ENCODE data around the gene SPATA2. TPM values are rescaled to one million over a fixed set of nuclear protein-coding genes. Genes with fewer than 3 reads are reported as not detected.
A peak's percentile ranks its signal among the peaks of the same experiment; 100 is the strongest.
"Not testable (repeated sequence)": the region's sequence is repeated elsewhere in the genome, so short reads cannot be mapped to it uniquely, and the experiment has no call there.

Gene SPATA2, protein sequence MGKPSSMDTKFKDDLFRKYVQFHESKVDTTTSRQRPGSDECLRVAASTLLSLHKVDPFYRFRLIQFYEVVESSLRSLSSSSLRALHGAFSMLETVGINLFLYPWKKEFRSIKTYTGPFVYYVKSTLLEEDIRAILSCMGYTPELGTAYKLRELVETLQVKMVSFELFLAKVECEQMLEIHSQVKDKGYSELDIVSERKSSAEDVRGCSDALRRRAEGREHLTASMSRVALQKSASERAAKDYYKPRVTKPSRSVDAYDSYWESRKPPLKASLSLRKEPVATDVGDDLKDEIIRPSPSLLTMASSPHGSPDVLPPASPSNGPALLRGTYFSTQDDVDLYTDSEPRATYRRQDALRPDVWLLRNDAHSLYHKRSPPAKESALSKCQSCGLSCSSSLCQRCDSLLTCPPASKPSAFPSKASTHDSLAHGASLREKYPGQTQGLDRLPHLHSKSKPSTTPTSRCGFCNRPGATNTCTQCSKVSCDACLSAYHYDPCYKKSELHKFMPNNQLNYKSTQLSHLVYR
- total RNA-seq, result 1 to 10 TPM; 7.4 to 8.2 TPM

DNA sequence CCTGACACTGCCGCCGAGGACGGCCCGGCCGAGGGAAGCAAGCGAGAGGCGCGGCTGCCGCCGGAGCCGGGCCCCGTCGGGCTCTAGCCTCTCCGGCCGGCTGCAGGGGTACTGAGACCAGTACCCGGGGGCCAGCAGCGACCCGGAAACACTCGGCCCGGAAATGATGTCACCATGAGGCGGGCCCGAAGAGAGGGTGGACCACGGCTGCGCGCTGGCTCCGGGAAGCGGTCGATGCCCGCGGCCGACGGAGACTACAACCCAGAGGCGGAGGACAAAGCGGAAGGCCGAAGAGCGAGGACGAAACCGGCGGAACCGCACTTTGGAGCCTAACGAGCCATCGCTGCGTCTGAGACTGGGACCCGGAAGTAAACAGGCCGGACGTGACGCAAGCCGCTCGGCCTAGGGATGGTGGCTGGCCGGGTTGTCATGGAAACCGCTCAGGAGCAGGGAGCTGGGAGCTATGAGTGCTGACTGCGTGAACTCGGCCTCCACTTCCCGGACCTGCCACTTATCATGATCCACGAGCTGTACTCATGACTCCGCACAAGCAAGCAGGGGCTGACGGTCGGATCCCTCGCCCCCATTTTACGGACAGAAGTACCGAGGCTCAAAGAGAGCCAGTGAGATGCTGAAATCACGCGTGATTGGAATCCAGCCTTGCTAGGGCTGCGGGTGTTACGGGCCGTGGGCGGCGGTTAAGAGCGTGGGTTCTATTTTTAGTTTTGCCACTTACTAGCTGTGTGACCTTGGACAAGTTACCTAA is at the start of gene SPATA2:
Gene SPATA2, minus strand, starts transcription at position 150 of the 766 bp plus-strand sequence. CDS start 7,039 bp downstream, outside the sequence.
- Mint-ChIP-seq H3K36me3 (ENCODE audit: low read depth) (no peaks in the 10 kb centered on the region), H3K27ac (peak within 1 kb of the TSS; percentile 99), H3K4me3 (peak within 1 kb of the TSS; percentile 91), H3K9me3 (no peaks in the 10 kb centered on the region), H3K27me3 (no peaks in the 10 kb centered on the region), H3K4me1 (peaks cover 33% of the 10 kb centered on the region)
- POLR2A ChIA-PET, result no interaction called here
- CTCF ChIA-PET, result interaction anchor here (0.6 to 1.3 kb wide), 5 partner anchors 13 to 585 kb away, joined by 3 to 4 read pairs (median 3); partner anchors contain the start of gene RNF114
- DNase-seq, result peak; percentile 94

DNA sequence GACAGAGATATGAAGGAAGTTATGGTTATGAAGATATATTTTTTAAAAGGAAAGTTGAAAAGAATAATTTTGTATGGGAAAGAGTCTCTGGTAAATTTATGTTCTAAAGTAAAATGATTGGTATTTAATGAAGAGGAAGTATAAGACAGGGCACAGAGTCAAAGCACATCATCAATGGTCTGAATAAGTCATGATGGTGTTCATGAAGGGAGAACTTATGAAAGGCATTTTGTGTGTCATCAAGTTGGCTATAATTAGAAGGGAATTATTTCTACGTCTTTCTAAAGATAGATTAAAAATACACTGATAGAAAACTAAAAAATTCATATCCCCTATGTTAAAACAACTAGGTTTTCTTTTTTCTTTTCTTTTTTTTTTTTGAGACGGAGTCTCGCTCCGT is 46.1 kb upstream of the SPATA2 start:
- no peaks in the 10 kb centered on the region for H3K4me1 Mint-ChIP-seq
- POLR2A ChIA-PET, result no interaction called here
- no peak overlapping the region for H3K27ac Mint-ChIP-seq

DNA sequence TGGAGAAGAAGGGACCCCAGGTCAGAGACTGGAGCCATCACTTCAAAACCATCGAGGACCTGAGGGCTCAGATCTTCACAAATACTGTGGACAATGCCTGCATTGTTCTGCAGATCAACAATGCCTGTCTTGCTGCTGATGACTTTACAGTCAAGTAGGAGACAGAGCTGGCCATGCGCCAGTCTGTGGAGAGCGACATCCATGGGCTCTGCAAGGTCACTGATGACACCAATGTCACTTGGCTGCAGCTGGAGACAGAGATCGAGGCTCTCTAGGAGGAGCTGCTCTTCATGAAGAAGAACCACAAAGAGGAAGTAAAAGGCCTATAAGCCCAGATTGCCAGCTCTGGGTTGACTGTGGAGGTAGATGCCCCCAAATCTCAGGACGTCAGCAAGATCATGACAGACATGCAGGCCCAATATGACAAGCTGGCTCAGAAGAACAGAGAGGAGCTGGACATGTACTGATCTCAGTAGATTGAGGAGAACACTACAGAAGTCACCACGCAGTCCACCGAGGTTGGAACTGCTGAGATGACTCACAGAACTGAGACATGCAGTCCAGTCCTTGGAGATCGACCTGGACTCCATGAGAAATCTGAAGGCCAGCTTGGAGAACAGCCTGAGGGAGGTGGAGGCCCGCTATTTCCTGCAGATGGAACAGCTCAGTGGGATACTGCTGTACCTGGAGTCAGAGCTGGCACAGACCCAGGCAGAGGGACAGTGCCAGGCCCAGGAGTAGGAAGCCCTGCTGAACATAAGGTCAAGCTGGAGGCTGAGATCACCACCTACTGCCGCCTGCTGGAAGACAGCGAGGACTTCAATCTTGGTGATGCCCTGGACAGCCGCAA is 42.0 kb upstream of the SPATA2 start:
- CTCF ChIA-PET, H3K27ac Mint-ChIP-seq, H3K4me1 Mint-ChIP-seq, H3K4me3 Mint-ChIP-seq, POLR2A ChIA-PET, H3K27me3 Mint-ChIP-seq, DNase-seq, H3K9me3 Mint-ChIP-seq: not testable (repeated sequence)
- peaks cover 30% of the 10 kb centered on the region for H3K36me3 Mint-ChIP-seq (ENCODE audit: low read depth)

More for the DNA sequence above, 46.1 kb upstream of the SPATA2 start:
- CTCF ChIA-PET, result no interaction called here
- no peaks in the 10 kb centered on the region for H3K27me3 Mint-ChIP-seq
- H3K9me3 Mint-ChIP-seq, result no peaks in the 10 kb centered on the region
- no peak for DNase-seq
- no peak overlapping the region for H3K4me3 Mint-ChIP-seq
- H3K36me3 Mint-ChIP-seq (ENCODE audit: low read depth), result peaks cover 18% of the 10 kb centered on the region

DNA sequence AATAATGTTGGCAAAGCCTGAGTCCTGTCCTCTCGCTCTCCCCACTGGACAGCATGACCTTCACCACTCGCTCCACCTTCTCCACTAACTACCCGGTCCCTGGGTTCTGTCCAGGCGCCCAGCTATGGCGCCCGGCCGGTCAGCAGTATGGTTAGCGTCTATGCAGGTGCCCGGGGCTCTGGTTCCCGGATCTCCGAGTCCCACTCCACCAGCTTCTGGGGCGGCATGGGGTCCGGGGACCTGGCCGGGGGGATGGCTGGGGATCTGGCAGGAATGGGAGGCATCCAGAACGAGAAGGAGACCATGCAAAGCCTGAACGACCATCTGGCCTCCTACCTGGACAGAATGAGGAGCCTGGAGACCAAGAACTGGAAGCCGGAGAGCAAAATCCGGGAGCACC is 41.4 kb upstream of the SPATA2 start:
- H3K27me3 Mint-ChIP-seq, result no peaks in the 10 kb centered on the region

DNA sequence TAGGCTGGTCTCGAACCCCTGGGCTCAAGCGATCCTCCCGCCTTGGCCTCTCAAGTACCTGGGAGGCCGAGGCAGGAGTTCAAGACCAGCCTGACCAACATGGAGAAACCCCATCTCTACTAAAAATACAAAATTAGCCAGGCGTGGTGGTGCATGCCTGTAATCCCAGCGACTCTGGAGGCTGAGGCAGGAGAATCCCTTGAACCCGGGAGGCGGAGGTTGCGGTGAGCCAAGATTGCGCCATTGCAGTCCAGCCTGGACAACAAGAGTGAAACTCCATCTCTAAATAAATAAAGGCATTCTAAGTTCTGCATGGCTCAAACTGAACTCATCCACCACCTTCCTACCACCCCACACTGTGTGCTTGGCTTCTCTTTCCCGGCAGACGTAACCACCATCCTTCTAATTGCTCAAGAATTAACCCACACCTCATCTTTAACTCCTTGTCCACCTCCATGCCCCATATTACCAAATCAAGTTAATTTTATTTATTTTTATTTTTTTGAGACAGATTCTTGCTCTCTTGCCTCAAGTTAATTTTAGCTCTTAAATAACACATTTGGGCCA is 40.6 kb upstream of the SPATA2 start:
- H3K4me3 Mint-ChIP-seq, CTCF ChIA-PET: not testable (repeated sequence)
- peaks cover 34% of the 10 kb centered on the region for H3K36me3 Mint-ChIP-seq (ENCODE audit: low read depth)

More for the DNA sequence above, 41.4 kb upstream of the SPATA2 start:
- Mint-ChIP-seq H3K9me3 (no peaks in the 10 kb centered on the region), H3K4me1 (no peaks in the 10 kb centered on the region), H3K27ac (no peak overlapping the region), H3K36me3 (ENCODE audit: low read depth) (peaks cover 33% of the 10 kb centered on the region), H3K4me3 (no peak overlapping the region)
- DNase-seq, result no peak
- ChIA-PET CTCF (no interaction called here), POLR2A (no interaction called here)

DNA sequence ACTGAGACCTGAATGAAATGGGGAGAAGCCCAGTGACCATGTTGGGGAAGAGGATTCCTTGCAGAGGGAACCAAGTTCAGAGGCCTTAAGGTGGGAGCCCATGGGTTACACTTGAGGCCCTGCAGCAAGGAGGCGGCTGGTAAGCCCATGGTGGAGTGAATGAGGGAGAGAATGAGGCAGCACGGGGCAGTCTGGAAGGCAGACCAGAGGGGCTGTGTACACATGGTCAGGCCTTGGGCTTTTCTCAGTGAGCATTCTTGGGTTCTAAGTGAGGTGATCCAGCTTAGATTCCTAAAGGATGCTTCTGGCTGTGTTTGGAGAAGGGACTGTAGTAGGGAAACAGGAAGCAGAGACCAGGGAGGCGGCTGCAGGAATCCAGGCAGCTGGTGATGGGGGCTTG is 39.8 kb upstream of the SPATA2 start:
- Mint-ChIP-seq H3K9me3 (no peaks in the 10 kb centered on the region), H3K27ac (no peak overlapping the region), H3K36me3 (ENCODE audit: low read depth) (peaks cover 39% of the 10 kb centered on the region), H3K27me3 (no peaks in the 10 kb centered on the region), H3K4me1 (no peaks in the 10 kb centered on the region), H3K4me3 (no peak overlapping the region)
- DNase-seq, result no peak
- ChIA-PET POLR2A (no interaction called here), CTCF (no interaction called here)

More for the DNA sequence above, 40.6 kb upstream of the SPATA2 start:
- H3K27me3 Mint-ChIP-seq, H3K9me3 Mint-ChIP-seq, POLR2A ChIA-PET, H3K27ac Mint-ChIP-seq, DNase-seq, H3K4me1 Mint-ChIP-seq: not testable (repeated sequence)

DNA sequence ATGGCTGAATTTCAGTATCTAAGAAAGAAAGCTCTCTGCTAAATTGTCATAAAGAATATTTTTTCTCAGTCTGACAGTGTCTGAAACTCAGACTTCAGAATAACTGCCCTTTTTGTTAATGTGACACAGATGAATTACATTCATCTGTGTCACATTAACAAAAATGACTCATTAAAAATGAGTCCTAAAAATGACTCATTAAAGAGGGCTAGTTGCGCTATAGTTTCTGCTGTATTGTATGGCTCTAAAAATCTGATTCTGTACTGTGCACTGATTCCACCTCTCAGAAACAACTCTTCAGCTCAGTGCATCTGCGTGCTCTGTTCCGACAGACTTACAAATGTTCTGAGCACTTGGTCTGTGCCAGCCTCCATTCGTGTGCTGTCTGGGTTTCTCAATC is 35.8 kb upstream of the SPATA2 start:
- POLR2A ChIA-PET, result no interaction called here
- Mint-ChIP-seq H3K27me3 (no peaks in the 10 kb centered on the region), H3K36me3 (ENCODE audit: low read depth) (peaks cover 49% of the 10 kb centered on the region), H3K4me3 (no peak overlapping the region), H3K27ac (no peak overlapping the region), H3K9me3 (no peaks in the 10 kb centered on the region), H3K4me1 (peaks cover 5% of the 10 kb centered on the region)
- CTCF ChIA-PET, result no interaction called here
- no peak for DNase-seq

DNA sequence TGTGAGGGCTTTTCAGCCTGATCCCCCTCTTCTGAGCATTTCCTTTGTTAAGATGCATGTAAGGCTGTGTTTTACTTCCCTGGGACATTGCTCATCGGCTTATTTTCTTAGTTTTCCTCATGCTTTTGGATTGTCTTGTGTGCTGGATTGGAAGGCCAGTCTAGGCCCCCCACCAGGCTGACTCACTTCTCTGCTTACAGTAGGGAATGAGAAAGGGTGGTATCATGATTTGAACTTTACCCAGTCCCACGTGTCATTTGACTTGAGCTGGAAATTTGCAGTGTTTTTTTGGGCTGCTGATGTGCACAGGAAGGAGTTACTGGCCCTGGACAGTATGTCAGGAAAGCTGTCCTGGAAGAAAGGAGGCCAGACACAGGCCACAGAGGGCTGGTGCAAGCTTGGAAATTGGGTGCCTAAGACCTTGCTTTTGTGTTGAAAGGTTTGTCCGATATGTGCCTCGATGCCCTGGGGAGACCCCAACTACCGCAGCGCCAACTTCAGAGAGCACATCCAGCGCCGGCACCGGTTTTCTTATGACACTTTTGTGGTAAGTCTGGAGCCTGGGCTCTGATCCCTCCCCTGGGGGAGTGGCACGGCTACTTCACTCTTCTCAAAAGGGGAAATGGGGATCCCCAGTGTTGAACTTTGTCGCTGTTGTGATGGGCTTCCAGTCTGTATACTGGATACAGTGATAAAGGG is 33.6 kb upstream of the SPATA2 start:
- peaks cover 8% of the 10 kb centered on the region for H3K4me1 Mint-ChIP-seq
- no peak overlapping the region for H3K27ac Mint-ChIP-seq
- ChIA-PET POLR2A (no interaction called here), CTCF (interaction anchor here (1.5 to 1.9 kb wide), 2 partner anchors 16 to 29 kb away, joined by 5 read pairs; no protein-coding TSS in a partner anchor)
- H3K36me3 Mint-ChIP-seq (ENCODE audit: low read depth), result peaks cover 55% of the 10 kb centered on the region
- no peak for DNase-seq
- no peak overlapping the region for H3K4me3 Mint-ChIP-seq
- H3K27me3 Mint-ChIP-seq, result no peaks in the 10 kb centered on the region
- no peaks in the 10 kb centered on the region for H3K9me3 Mint-ChIP-seq

DNA sequence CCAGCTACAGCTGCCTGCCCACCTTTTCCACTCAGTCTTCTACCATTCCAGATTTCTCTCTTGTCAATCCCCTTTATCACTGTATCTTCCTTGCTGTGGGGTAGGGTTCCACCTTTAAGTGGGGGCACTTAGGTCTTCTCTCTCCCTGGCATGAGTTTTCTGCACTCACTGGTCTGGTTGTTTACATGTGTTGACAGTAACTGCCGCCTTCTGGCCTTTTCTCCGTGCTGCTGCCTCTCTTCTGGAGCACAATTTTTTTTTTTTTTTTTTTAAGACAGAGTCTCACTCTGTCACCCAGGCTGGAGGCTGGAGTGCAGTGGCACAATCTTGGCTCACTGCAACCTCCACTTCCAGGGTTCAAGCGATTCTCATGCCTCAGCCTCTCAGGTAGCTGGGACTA is 32.8 kb upstream of the SPATA2 start:
- H3K27me3 Mint-ChIP-seq, result no peaks in the 10 kb centered on the region
- POLR2A ChIA-PET, result no interaction called here
- peaks cover 8% of the 10 kb centered on the region for H3K4me1 Mint-ChIP-seq

DNA sequence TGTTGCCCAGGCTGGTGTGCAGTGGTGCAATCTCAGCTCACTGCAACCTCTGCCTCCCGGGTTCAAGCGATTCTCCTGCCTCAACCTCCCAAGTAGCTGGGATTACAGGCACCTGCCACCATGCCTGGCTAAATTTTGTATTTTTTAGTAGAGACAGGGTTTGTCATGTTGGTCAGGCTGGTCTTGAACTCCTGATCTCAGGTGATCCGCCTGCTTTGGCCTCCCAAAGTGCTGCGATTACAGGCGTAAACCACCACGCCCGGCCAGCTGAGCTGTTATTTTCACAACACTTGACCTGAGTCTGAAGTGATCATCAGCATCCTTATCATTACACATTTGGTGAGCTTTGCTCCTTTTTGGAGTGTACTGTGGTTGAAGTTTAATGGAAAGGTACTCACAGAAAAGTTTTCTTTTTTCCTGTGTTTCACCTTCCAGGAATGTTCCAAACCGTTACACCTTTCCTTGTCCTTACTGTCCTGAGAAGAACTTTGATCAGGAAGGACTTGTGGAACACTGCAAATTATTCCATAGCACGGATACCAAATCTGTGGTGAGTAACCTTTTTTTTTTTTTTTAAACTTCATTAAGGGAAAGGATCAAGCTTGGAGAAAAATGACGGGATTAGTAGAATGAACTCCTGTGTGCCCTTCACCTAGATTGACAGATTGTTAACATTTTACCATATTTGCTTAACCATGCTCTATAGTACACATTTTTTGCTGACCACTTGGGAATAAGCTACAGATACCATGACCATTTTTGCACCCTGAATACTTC is 30.6 kb upstream of the SPATA2 start:
- ChIA-PET POLR2A (no interaction called here), CTCF (interaction anchor here (0.7 to 1.6 kb wide), 5 partner anchors 19 to 131 kb away, joined by 3 to 4 read pairs (median 3); no protein-coding TSS in a partner anchor)
- H3K36me3 Mint-ChIP-seq (ENCODE audit: low read depth), result peaks cover 58% of the 10 kb centered on the region
- no peaks in the 10 kb centered on the region for H3K27me3 Mint-ChIP-seq
- H3K9me3 Mint-ChIP-seq, result no peaks in the 10 kb centered on the region
- no peak overlapping the region for H3K27ac Mint-ChIP-seq
- H3K4me3 Mint-ChIP-seq, result no peak overlapping the region
- peaks cover 14% of the 10 kb centered on the region for H3K4me1 Mint-ChIP-seq
- no peak for DNase-seq

More for the DNA sequence above, 32.8 kb upstream of the SPATA2 start:
- no peak for DNase-seq
- no peaks in the 10 kb centered on the region for H3K9me3 Mint-ChIP-seq
- H3K36me3 Mint-ChIP-seq (ENCODE audit: low read depth), result peaks cover 56% of the 10 kb centered on the region
- CTCF ChIA-PET, result interaction anchor here (1.5 to 1.9 kb wide), 2 partner anchors 17 to 30 kb away, joined by 5 read pairs; no protein-coding TSS in a partner anchor
- no peak overlapping the region for H3K4me3 Mint-ChIP-seq
- no peak overlapping the region for H3K27ac Mint-ChIP-seq

DNA sequence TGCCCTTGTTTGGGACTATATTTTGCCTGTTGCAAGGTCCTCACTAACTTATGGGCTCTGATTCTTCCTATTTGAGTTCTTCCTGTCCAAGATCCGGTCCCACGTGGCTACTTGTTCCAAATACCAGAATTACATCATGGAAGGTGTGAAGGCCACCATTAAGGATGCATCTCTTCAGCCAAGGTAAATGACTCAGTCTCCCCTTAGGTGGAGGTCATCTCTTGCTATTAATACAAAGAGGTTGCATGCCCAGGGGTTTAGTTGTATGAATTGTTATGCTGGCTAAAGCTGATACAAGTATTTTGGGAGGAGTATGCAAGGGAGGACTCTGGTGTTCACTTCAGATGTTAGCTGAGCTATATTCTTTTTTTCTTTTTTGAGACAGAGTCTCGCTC is 30.0 kb upstream of the SPATA2 start:
- Mint-ChIP-seq H3K27ac (no peak overlapping the region), H3K36me3 (ENCODE audit: low read depth) (peaks cover 55% of the 10 kb centered on the region), H3K9me3 (no peaks in the 10 kb centered on the region), H3K27me3 (no peaks in the 10 kb centered on the region), H3K4me1 (peaks cover 15% of the 10 kb centered on the region), H3K4me3 (no peak overlapping the region)
- POLR2A ChIA-PET, result no interaction called here
- CTCF ChIA-PET, result interaction anchor here (0.6 to 0.9 kb wide), 3 partner anchors 132 to 402 kb away, joined by 3 to 4 read pairs (median 3); no protein-coding TSS in a partner anchor
- no peak for DNase-seq
